ENCODE data around the gene ZNF500.
"Not testable (repeated sequence)": the region's sequence is repeated elsewhere in the genome, so short reads cannot be mapped to it uniquely, and the experiment has no call there.

The ZNF500 gene

GRCh38 chr16:4796982-4797804 is 30.2 kb upstream of the ZNF500 start:
- no peak for DNase-seq (ENCODE audit: low spot score)

- no peak for DNase-seq (ENCODE audit: low spot score)
These were observed 29.0 kb upstream of the ZNF500 start for GRCh38 chr16:4795828-4796572.

DNA sequence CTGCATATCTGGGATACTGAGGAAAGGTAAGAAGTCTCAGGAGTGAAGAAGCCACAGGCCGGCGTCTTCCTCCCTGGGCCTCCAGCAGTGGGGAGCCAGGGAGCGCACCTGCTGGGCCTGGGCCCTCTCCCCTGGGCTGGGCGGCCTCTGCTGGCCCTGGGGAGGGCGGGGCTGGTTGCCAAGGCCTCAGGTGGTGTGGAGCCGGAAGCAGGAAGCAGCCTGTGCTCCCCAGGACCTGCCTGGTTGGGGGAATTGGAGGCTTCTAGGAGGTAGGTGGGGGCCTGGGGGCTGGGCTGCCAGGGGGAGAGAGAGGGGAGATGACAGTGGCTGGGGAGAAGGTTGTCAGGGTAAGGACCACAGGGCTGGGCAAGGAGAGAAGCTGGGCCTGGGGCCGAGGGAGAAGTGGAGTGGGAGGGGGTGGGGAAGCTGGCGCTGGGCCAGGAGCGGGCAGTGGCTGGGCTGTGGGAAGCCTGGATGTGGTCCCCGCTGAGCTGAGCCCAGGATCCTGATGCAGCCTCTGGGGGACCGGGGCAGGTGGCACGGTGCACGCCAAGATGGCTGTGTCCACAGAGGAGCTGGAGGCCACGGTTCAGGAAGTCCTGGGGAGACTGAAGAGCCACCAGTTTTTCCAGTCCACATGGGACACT is 28.3 kb upstream of the ZNF500 start, which contains the start of gene SMIM22:
SMIM22 (plus strand) TSS at position 189 of the 647 bp plus-strand sequence; CDS start at position 555, 366 bp downstream.
- no peak for DNase-seq (ENCODE audit: low spot score)

GRCh38 chr16:4792951-4793513 is 26.1 kb upstream of the ZNF500 start:
- DNase-seq (ENCODE audit: low spot score), result no peak

DNA sequence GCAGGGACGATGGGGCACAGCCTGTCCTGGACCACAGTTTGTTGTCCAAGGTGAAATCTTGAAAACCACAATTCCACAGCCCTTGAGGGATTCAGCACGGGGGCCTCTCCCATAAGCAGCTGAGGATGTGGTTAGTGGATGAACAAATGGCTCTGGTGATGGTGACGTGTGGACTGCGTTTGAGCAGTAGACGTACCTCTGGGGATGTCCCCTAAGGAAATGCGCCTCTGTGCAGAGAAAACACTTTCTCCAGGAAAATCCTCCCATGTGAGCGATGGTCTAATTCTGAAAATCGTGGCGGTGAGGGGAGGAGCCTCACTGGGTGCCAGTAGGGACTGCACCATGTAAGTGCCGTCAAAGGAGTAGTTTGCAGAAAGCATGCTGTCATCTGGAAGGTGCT is 23.9 kb upstream of the ZNF500 start:
- no peak for DNase-seq (ENCODE audit: low spot score)

GRCh38 chr16:4790261-4790660 is 23.3 kb upstream of the ZNF500 start:
- no peak for DNase-seq (ENCODE audit: low spot score)

DNA sequence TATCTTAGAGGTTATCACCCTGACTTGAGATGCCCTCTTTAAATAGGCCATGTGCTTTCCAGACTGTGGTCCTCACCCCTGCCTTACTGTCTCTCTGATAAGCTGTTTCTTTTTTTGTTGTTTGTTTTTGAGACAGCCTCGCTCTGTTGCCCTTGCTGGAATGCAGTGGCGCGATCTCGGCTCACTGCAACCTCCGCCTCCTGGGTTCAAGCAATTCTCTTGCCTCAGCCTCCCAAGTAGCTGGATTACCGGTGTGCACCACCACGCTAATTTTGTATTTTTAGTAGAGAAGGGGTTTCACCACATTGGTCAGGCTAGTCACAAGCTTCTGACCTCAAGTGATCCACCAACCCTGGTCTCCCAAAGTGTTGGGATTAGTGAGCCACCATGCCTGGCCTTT is 21.9 kb upstream of the ZNF500 start:
- no peak for DNase-seq (ENCODE audit: low spot score)

- no peak for DNase-seq (ENCODE audit: low spot score)
These were observed 21.5 kb upstream of the ZNF500 start for GRCh38 chr16:4788489-4788889.

DNA sequence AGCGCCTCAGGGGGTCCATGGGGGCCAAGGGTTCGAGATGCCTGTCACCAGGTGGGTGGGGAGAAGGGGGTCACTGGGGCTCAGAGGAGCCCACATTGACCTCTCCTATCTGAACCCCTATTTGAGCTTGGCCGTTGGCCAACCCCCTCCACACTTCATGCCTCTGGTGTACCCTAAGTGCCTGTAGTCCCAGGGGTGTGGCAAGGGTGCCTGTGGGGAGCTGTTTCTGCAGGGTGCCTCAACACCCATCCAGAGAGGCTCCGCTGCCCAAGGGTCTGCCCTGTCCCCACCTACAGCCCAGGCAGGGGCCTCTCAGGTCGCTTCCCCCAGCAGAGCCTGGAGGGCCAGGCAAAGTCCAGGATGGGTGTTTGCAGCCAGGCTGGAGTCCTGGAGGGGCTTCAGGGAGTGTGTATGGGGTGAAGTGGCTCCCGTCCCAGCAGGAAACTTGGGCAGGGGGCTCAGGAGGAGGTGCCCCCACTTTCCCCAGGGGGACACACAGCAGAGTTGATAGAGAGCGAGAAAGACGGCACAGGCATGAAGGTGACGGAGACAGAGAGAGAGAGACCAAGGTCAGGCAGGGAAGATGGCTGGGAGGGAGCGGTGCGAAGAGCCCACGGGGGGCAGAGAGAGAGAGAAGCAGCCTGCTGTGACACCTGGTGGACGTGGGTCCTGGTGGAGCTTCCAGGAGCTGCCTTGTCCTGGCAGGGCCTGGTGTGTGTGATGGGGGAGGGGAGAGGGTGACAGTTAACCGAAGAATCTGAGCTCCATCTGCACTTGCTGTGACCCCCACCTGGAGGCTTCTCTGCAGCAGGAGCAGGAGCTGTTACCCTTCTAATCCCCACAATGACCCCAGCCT is 20.9 kb upstream of the ZNF500 start, which contains the start of gene SEPTIN12:
SEPTIN12 (minus strand) TSS at position 719 of the 856 bp plus-strand sequence; CDS start at position 19, 700 bp downstream.
- DNase-seq (ENCODE audit: low spot score), result no peak

- no peak for DNase-seq (ENCODE audit: low spot score)
These were observed 20.1 kb upstream of the ZNF500 start for GRCh38 chr16:4787068-4787467.

- DNase-seq (ENCODE audit: low spot score), result no peak
These were observed 18.9 kb upstream of the ZNF500 start for GRCh38 chr16:4785758-4786433.

DNA sequence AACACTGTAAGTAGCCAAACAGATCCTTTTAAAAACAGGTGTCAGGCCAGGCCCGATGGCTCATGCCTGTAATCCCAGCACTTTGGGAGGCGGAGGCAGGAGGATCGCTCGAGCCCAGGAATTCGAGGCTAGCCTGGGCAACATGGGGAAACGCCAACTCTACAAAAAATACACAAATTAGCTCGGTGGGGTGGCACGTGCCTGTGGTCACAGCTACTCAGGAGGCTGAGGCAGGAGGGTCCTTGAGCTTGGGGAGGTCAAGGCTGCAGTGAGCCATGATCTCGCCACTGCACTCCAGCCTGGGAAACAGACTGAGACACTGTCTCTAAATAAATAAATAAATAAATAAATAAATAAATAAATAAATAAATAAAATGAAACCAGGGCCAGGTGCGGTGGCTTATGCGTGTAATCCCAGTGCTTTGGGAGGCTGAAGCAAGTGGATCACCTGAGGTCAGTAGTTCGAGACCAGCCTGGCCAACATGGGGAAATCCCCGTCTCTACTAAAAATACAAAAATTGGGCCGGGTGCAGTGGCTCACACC is 17.6 kb upstream of the ZNF500 start:
- not testable (repeated sequence) for DNase-seq (ENCODE audit: low spot score)

DNA sequence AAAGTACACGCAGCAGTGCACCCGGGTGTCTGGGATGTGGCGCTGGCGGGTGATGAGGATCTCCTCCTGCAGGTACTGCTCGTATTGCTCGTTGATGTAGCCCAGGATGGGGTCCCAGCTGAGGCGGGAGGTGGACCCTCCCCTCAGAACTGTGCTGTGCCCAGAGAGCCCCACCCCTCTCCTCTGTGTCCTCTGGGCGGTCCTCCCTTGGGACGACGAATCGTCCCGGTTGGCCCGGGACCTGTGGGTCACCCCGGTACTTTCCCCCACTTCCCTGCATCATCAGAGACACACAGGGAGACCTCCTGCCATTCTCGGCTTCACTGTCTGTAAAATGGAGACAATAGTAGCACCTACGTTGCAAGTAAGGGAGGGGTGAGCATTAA is 17.0 kb upstream of the ZNF500 start:
- DNase-seq (ENCODE audit: low spot score), result no peak

GRCh38 chr16:4783251-4783950 is 16.4 kb upstream of the ZNF500 start:
- DNase-seq (ENCODE audit: low spot score), result no peak

- no peak for DNase-seq (ENCODE audit: low spot score)
These were observed 13.3 kb upstream of the ZNF500 start for GRCh38 chr16:4780235-4780634.

GRCh38 chr16:4778050-4778392 is 11.1 kb upstream of the ZNF500 start:
- no peak for DNase-seq (ENCODE audit: low spot score)

DNA sequence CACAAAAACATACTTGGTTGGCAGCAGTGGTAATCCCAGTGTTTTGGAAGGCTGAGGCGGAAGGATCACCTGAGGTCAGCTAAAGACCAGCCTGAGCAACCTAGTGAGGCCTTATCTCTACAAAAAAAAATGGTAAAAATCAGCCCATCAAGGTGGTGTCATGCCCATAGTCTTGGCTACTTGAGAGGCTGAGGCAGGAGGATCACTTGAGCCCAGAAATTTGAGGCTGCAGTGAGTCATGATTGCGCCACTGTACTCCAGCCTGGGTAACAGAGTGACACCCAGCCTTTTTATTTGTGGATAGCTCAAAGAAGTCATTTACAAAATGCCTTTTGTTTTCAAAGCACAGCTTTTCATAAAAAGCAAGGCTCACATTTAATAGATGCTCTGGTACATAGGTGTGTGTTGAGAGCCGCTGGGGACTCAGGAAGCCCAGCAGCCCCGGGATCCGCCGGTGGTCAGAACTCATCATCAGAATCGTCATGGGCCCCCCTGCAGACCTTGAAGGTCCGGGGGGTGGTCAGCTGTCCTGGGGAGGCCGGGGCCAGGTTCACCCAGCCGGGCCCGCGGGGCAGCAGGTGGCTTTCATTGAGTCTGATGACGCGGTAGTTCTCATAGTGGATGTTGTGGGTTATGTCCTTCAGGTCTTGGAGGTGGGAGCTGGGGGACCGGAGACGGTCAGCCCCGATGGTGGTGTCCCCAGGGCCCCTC is 10.5 kb upstream of the ZNF500 start:
- no peak for DNase-seq (ENCODE audit: low spot score)

GRCh38 chr16:4776141-4776705 is 9.3 kb upstream of the ZNF500 start:
- no peak for DNase-seq (ENCODE audit: low spot score)

DNA sequence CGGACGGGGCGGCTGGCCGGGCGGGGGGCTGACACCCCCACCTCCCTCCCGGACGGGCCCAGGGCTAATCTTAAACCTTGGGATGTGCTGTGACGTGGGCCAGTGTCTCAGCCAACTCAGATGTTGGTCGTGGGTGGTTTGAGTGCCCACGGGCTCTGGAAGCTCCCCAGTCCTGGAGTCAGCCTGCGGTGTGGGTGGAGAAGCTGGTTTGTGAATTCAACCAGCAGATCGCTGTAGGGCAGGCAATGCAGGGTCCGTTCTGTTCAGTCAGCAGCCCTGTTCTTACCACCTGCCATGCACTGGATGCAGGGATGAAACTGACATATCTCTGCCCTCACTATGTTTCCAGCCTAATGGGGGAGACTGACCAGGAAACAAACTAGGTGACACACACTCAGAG is 8.0 kb upstream of the ZNF500 start:
- no peak for DNase-seq (ENCODE audit: low spot score)

Measured in AG08396 (cell line).